Right atrium auricular region (tissue), 2 donors: ENCODE measurements around the gene S1PR2. TPM values are rescaled to one million over a fixed set of nuclear protein-coding genes. Genes with fewer than 3 reads are reported as not detected.
"Not testable (repeated sequence)": the region's sequence is repeated elsewhere in the genome, so short reads cannot be mapped to it uniquely, and the experiment has no call there.

Experiments used
- DNase-seq: peaks from one replicate; pipeline ENCODE4 v3.0.0-alpha.2; 2019; ENCODE audit warnings: low spot score
- H3K27ac ChIP-seq, 2 donors: fragments of 200-600 bp; sonication (generic); 1 replicate in 1 of 2; 2 replicates in 1 of 2; pipeline ENCODE4 v1.5.1; 2016 to 2019
- H3K27me3 ChIP-seq, 2 donors: fragments of 200-600 bp; sonication (generic); one replicate each; pipeline versions ENCODE4 v1.5.1 to v1.6.0; 2017 to 2019
- H3K36me3 ChIP-seq: fragments of 200-600 bp; sonication (generic); one replicate; pipeline ENCODE4 v1.5.1; 2016
- H3K4me1 ChIP-seq, 2 donors: fragments of 200-600 bp; sonication (generic); one replicate each; pipeline versions ENCODE4 v1.5.1 to v1.6.0; 2017 to 2019
- H3K4me3 ChIP-seq, 2 donors: fragments of 200-600 bp; sonication (generic); 1 replicate in 1 of 2; 2 replicates in 1 of 2; pipeline ENCODE4 v1.5.1; 2017 to 2019; ENCODE audit warnings: mild to moderate bottlenecking in 1 of 2, moderate library complexity in 1 of 2
- H3K9me3 ChIP-seq, 2 donors: fragments of 200-600 bp; sonication (generic); one replicate each; pipeline ENCODE4 v1.5.1; 2019
- CTCF ChIP-seq, 2 donors: fragments of 200-600 bp; sonication (generic); IDR thresholded peaks; one replicate each; pipeline ENCODE4 v1.5.1; 2019; ENCODE audit warnings: antibody characterized with exemption in 2 of 2
- total RNA-seq, 2 donors: library from RNA; depleted of rRNA; stranded (reverse); fragments of >200 nt; gene quantifications; one replicate each; pipeline ENCODE4 v1.1.0, GENCODE V29; 2016

Gene S1PR2
- total RNA-seq, 2 donors from 2014 or later: 4.3 to 14.7 TPM

- no peak for TF ChIP-seq CTCF (IDR thresholded peaks at IDR 0.05)
These were observed 24.1 kb downstream of the S1PR2 start for GRCh38 chr19:10207026-10207425.

GRCh38 chr19:10206226-10206885 is 24.8 kb downstream of the S1PR2 start:
- H3K4me3 ChIP-seq: no peak overlapping the region
- no peak overlapping the region for H3K27ac ChIP-seq
- DNase-seq: no peak
- H3K27me3 ChIP-seq: no peaks in the 10 kb centered on the region
- TF ChIP-seq CTCF (IDR thresholded peaks at IDR 0.05): no peak
- H3K9me3 ChIP-seq: peaks cover 0 to 5% of the 10 kb centered on the region in 2 donors
- no peaks in the 10 kb centered on the region for H3K36me3 ChIP-seq
- no peaks in the 10 kb centered on the region for H3K4me1 ChIP-seq

More at GRCh38 chr19:10207026-10207425, 24.1 kb downstream of the S1PR2 start:
- no peak for DNase-seq
- H3K27ac ChIP-seq: no peak overlapping the region
- H3K4me1 ChIP-seq: no peaks in the 10 kb centered on the region
- H3K27me3 ChIP-seq: no peaks in the 10 kb centered on the region
- H3K36me3 ChIP-seq: no peaks in the 10 kb centered on the region
- H3K4me3 ChIP-seq: no peak overlapping the region
- H3K9me3 ChIP-seq: peaks cover 0 to 5% of the 10 kb centered on the region in 2 donors

GRCh38 chr19:10205636-10206035 is 25.5 kb downstream of the S1PR2 start:
- Histone ChIP-seq H3K4me1 (no peaks in the 10 kb centered on the region), H3K4me3 (no peak overlapping the region), H3K36me3 (no peaks in the 10 kb centered on the region), H3K9me3 (peaks cover 0 to 5% of the 10 kb centered on the region in 2 donors), H3K27ac (no peak overlapping the region), H3K27me3 (no peaks in the 10 kb centered on the region)
- TF ChIP-seq CTCF (IDR thresholded peaks at IDR 0.05): no peak
- no peak for DNase-seq

GRCh38 chr19:10203686-10204085 is 27.4 kb downstream of the S1PR2 start:
- H3K27me3 ChIP-seq: no peaks in the 10 kb centered on the region
- H3K9me3 ChIP-seq: peaks cover 0 to 5% of the 10 kb centered on the region in 2 donors
- H3K27ac ChIP-seq: no peak overlapping the region
- DNase-seq: no peak
- H3K36me3 ChIP-seq: no peaks in the 10 kb centered on the region
- no peaks in the 10 kb centered on the region for H3K4me1 ChIP-seq
- no peak overlapping the region for H3K4me3 ChIP-seq
- no peak for TF ChIP-seq CTCF (IDR thresholded peaks at IDR 0.05)

- DNase-seq: no peak
- H3K4me1 ChIP-seq: no peaks in the 10 kb centered on the region
- H3K27ac ChIP-seq: no peak overlapping the region
- no peak for TF ChIP-seq CTCF (IDR thresholded peaks at IDR 0.05)
- no peaks in the 10 kb centered on the region for H3K27me3 ChIP-seq
- H3K4me3 ChIP-seq: no peak overlapping the region
- H3K36me3 ChIP-seq: no peaks in the 10 kb centered on the region
- H3K9me3 ChIP-seq: no peaks in the 10 kb centered on the region
These were observed 30.0 kb downstream of the S1PR2 start for GRCh38 chr19:10201176-10201575.

- not testable (repeated sequence) for DNase-seq, H3K4me3 ChIP-seq, H3K4me1 ChIP-seq, H3K36me3 ChIP-seq, H3K27ac ChIP-seq, H3K27me3 ChIP-seq, H3K9me3 ChIP-seq
These were observed 31.0 kb downstream of the S1PR2 start for GRCh38 chr19:10200101-10200500.

- not testable (repeated sequence) for H3K27me3 ChIP-seq, H3K4me3 ChIP-seq, H3K9me3 ChIP-seq, H3K4me1 ChIP-seq, H3K36me3 ChIP-seq, DNase-seq, H3K27ac ChIP-seq
These were observed 32.1 kb downstream of the S1PR2 start for GRCh38 chr19:10198889-10199644.
